GM19351 (cell line): ENCODE results near the gene MACF1.

Source experiments
- ATAC-seq: cut with Tn5 transposase; IDR thresholded peaks from one replicate; pipeline ENCODE4 v1.9.1; 2021; ENCODE audit warnings: mild to moderate bottlenecking, moderate library complexity; ENCODE audit not compliant: unreplicated experiment

Gene MACF1

GRCh38 chr1:39385067-39385988 is 180.8 kb downstream of the MACF1 start:
- no peak for ATAC-seq

GRCh38 chr1:39386997-39387396 is 182.5 kb downstream of the MACF1 start:
- no peak for ATAC-seq

GRCh38 chr1:39387452-39387851 is 183.0 kb downstream of the MACF1 start:
- ATAC-seq, result no peak

GRCh38 chr1:39391691-39392679 is 187.5 kb downstream of the MACF1 start:
- no peak for ATAC-seq

- ATAC-seq, result no peak
Measured at GRCh38 chr1:39392851-39393573, 188.5 kb downstream of the MACF1 start.

- ATAC-seq, result no peak
Measured at GRCh38 chr1:39393645-39394044, 189.2 kb downstream of the MACF1 start.

GRCh38 chr1:39394059-39394458 is 189.6 kb downstream of the MACF1 start:
- ATAC-seq, result no peak

GRCh38 chr1:39394598-39394997 is 190.1 kb downstream of the MACF1 start:
- ATAC-seq, result no peak

GRCh38 chr1:39395357-39395831 is 190.9 kb downstream of the MACF1 start:
- no peak for ATAC-seq

GRCh38 chr1:39396671-39397070 is 192.2 kb downstream of the MACF1 start:
- ATAC-seq, result no peak

- ATAC-seq, result no peak
Measured at GRCh38 chr1:39397487-39397886, 193.0 kb downstream of the MACF1 start.

GRCh38 chr1:39398278-39399021 is 194.0 kb downstream of the MACF1 start:
- no peak for ATAC-seq

- no peak for ATAC-seq
Measured at GRCh38 chr1:39401106-39401505, 196.6 kb downstream of the MACF1 start.

GRCh38 chr1:39404876-39405275 is 200.4 kb downstream of the MACF1 start:
- no peak for ATAC-seq

GRCh38 chr1:39405358-39405757 is 200.9 kb downstream of the MACF1 start:
- ATAC-seq, result no peak

GRCh38 chr1:39406533-39407450 is 202.3 kb downstream of the MACF1 start:
- no peak for ATAC-seq

- ATAC-seq, result no peak
Measured at GRCh38 chr1:39407510-39407895, 203.0 kb downstream of the MACF1 start.

- ATAC-seq, result no peak
Measured at GRCh38 chr1:39407896-39408640, 203.6 kb downstream of the MACF1 start.
